Muscle of arm (tissue), 12 donors: ENCODE results near the gene P2RX6. TPM values are rescaled to one million over a fixed set of nuclear protein-coding genes. Genes with fewer than 3 reads are reported as not detected.

Source experiments
- DNase-seq: peaks from one replicate; pipeline ENCODE4 v3.0.0-alpha.2; 2013
- polyA plus RNA-seq, 12 donors: library from polyadenylated mRNA; unstranded; fragments of 120-200 nt; gene quantifications; one replicate each; pipeline ENCODE4 v1.2.1, GENCODE V29; 2013; ENCODE audit not compliant: insufficient read length in 12 of 12

Gene P2RX6
- polyA plus RNA-seq, 12 donors, result 8.9 to 26.8 (median 18.3) TPM; not detected in 1

GRCh38 chr22:21010426-21011113, 4.4 kb upstream of the P2RX6 start:
- DNase-seq, result no peak

- DNase-seq, result no peak
Measured at GRCh38 chr22:21012446-21013407, 2.2 kb upstream of the P2RX6 start.

- DNase-seq, result no peak
Measured at GRCh38 chr22:21013657-21014201, 1.2 kb upstream of the P2RX6 start.

- peak; percentile 88 for DNase-seq
Measured at GRCh38 chr22:21014202-21014725, 701 bp upstream of the P2RX6 start.

- DNase-seq, result no peak
Measured at GRCh38 chr22:21015466-21016006, 571 bp downstream of the P2RX6 start.

- DNase-seq, result no peak
Measured at GRCh38 chr22:21016644-21017420, 1.9 kb downstream of the P2RX6 start.

- no peak for DNase-seq
Measured at GRCh38 chr22:21018314-21018713, 3.3 kb downstream of the P2RX6 start.

GRCh38 chr22:21020802-21021429, 6.0 kb downstream of the P2RX6 start:
- no peak for DNase-seq

- no peak for DNase-seq
Measured at GRCh38 chr22:21022507-21022906, 7.5 kb downstream of the P2RX6 start.

- no peak for DNase-seq
Measured at GRCh38 chr22:21022955-21023614, 8.1 kb downstream of the P2RX6 start.

GRCh38 chr22:21025266-21025665, 10.3 kb downstream of the P2RX6 start:
- no peak for DNase-seq

- no peak for DNase-seq
Measured at GRCh38 chr22:21025763-21026755, 11.1 kb downstream of the P2RX6 start.

- peak; percentile 47 for DNase-seq
Measured at GRCh38 chr22:21026783-21027692, 12.1 kb downstream of the P2RX6 start.

- DNase-seq, result no peak
Measured at GRCh38 chr22:21028277-21029251, 13.6 kb downstream of the P2RX6 start.

GRCh38 chr22:21029486-21030025, 14.6 kb downstream of the P2RX6 start:
- no peak for DNase-seq

- no peak for DNase-seq
Measured at GRCh38 chr22:21030032-21030431, 15.1 kb downstream of the P2RX6 start.
